K562 (cell line): ENCODE measurements around the gene RRP7A.
"Not testable (repeated sequence)": the region's sequence is repeated elsewhere in the genome, so short reads cannot be mapped to it uniquely, and the experiment has no call there.

Experiments used
- CBX5 ChIP-seq: IDR thresholded peaks from 2 replicates; pipeline ENCODE4 v1.6.1; 2014; ENCODE audit warnings: low read depth, borderline replicate concordance
- CTCF ChIP-seq, 3 experiments: IDR thresholded peaks in 2 of 3; conservative IDR thresholded peaks in 1 of 3; 2 replicates each; pipeline ENCODE4 v1.5.1; 2011 to 2012; ENCODE audit warnings: low read length in 3 of 3, mild to moderate bottlenecking in 3 of 3, control low read depth in 2 of 3, improper control_type of control experiment in 1 of 3, inconsistent platforms in 1 of 3, low read depth in 1 of 3, mixed read lengths in 1 of 3, moderate library complexity in 1 of 3; ENCODE audit not compliant: insufficient read depth in 2 of 3
- EP300 ChIP-seq: IDR thresholded peaks from 2 replicates; pipeline ENCODE4 v1.6.1; 2012; ENCODE audit warnings: low read length, improper control_type of control experiment
- POLR2A ChIP-seq: fragments of 450-650 bp; conservative IDR thresholded peaks from 2 replicates; pipeline ENCODE4 v1.6.1; 2016
- POLR2B ChIP-seq: fragments of 450-650 bp; IDR thresholded peaks from 2 replicates; pipeline ENCODE4 v1.6.1; 2018; ENCODE audit warnings: low read depth; ENCODE audit not compliant: partially characterized antibody
- WHSC1 ChIP-seq: IDR thresholded peaks from one replicate; pipeline ENCODE4 v1.6.1; 2012; ENCODE audit warnings: low read length, control low read depth, inconsistent platforms
- TF ChIP-seq, protein P1 (sequence below): sonication (generic); formaldehyde crosslinking; IDR thresholded peaks from 2 replicates; pipeline ENCODE4 v1.5.0; 2020; ENCODE audit warnings: missing genetic modification reagents

DNA sequence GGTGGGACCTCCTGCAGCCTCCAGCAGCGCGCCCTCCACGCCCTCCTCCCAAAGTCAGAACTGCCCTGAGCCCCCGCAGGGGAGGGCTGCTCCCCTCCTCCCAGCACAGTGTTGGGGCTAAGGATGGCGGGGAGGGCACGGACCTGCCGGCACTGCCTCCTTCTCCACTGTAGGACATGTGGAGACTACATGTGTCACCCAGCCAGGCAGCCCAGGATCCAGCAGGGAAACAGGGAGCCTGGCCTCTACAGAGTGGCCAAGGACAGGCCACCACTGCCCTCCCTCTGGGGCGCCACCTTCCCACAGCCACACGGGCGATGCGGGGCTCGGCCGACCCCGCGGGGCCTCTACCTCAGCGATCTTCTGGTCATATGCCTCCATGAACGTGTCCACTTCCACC lies 5.3 kb downstream of the RRP7A start:
- TF ChIP-seq, protein P1, sequence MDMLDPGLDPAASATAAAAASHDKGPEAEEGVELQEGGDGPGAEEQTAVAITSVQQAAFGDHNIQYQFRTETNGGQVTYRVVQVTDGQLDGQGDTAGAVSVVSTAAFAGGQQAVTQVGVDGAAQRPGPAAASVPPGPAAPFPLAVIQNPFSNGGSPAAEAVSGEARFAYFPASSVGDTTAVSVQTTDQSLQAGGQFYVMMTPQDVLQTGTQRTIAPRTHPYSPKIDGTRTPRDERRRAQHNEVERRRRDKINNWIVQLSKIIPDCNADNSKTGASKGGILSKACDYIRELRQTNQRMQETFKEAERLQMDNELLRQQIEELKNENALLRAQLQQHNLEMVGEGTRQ (CRISPR knock-in tag): not testable (repeated sequence)
- TF ChIP-seq CTCF (IDR thresholded peaks at IDR 0.05 in 2 of 3, conservative IDR thresholded peaks at IDR 0.05 in 1 of 3; ENCODE audit: insufficient read depth in 2 of 3, low read depth in 1 of 3, low read length in 3 of 3); WHSC1; POLR2B; EP300; CBX5: not testable (repeated sequence)
- 0 out of 2 replicates have a peak, but pooled peaks have one; percentile 34 for TF ChIP-seq POLR2A
